Esophagus squamous epithelium (tissue), 5 donors: ENCODE measurements around the gene PKD1. TPM values are rescaled to one million over a fixed set of nuclear protein-coding genes. Genes with fewer than 3 reads are reported as not detected.
"Not testable (repeated sequence)": the region's sequence is repeated elsewhere in the genome, so short reads cannot be mapped to it uniquely, and the experiment has no call there.

Experiments
- DNase-seq: peaks from one replicate; lab custom pipeline; 2025; lab: John Stamatoyannopoulos, UW
- H3K27ac ChIP-seq, 4 donors: fragments of 200-600 bp; sonication (generic); one replicate each; pipeline ENCODE4 v1.5.1; 2016 to 2019; ENCODE audit warnings: mild to moderate bottlenecking in 1 of 4
- H3K27me3 ChIP-seq, 4 donors: fragments of 200-600 bp; sonication (generic); 1 replicate in 3 of 4; 2 replicates in 1 of 4; pipeline versions ENCODE4 v1.5.1 to v1.6.0; 2017 to 2021; ENCODE audit warnings: antibody characterized with exemption in 1 of 4
- H3K36me3 ChIP-seq, 3 donors: fragments of 200-600 bp; sonication (generic); one replicate each; pipeline ENCODE4 v1.5.1; 2016 to 2019
- H3K4me1 ChIP-seq, 3 donors: fragments of 200-600 bp; sonication (generic); one replicate each; pipeline ENCODE4 v1.5.1; 2017 to 2019
- H3K4me3 ChIP-seq, 4 donors: fragments of 200-600 bp; sonication (generic); 1 replicate in 3 of 4; 2 replicates in 1 of 4; pipeline ENCODE4 v1.5.1; 2016 to 2019; ENCODE audit warnings: mild to moderate bottlenecking in 2 of 4, moderate library complexity in 1 of 4
- H3K9me3 ChIP-seq, 3 donors: fragments of 200-600 bp; sonication (generic); one replicate each; pipeline ENCODE4 v1.5.1; 2016 to 2019
- POLR2A ChIP-seq, 4 donors: fragments of 450-650 bp; IDR thresholded peaks; one replicate each; pipeline ENCODE4 v1.6.1; 2017; ENCODE audit warnings: antibody characterized with exemption in 4 of 4, mild to moderate bottlenecking in 4 of 4, moderate library complexity in 3 of 4
- WGBS, 2 donors: methylation state at CpG; one replicate each; pipeline ENCODE4 v1.1.5; 2018; 5-methylcytosine and 5-hydroxymethylcytosine counted together
- intact Hi-C: fragments of 100-400 bp; cut with DNase I; formaldehyde crosslinking; loops from one replicate; pipeline ENCODE4 v1.15.0; 2022
- total RNA-seq, 4 donors: library from RNA; depleted of rRNA; stranded (reverse); fragments of >200 nt; gene quantifications; one replicate each; pipeline ENCODE4 v1.1.0, GENCODE V29; 2016
- donor health status: DM: yes; HTN: yes; CAD: no.

PKD1 gene
- total RNA-seq, 4 donors from 2014 or later, result 34.1 to 123 (median 64.1) TPM

GRCh38 chr16:2127630-2128280, 7.9 kb downstream of the PKD1 start:
- DNase-seq, H3K9me3 ChIP-seq, H3K27me3 ChIP-seq, H3K4me3 ChIP-seq, H3K36me3 ChIP-seq, intact Hi-C loops: not testable (repeated sequence)
- WGBS, 2 donors, result 20% methylated on average over 2 of the region's 3 CpGs; no CpG with 5 or more reads in 1 of the 2 donors
- peak overlapping the region; percentile 80 to 94 (median 94) for H3K27ac ChIP-seq
- TF ChIP-seq POLR2A (IDR thresholded peaks at IDR 0.05), result peak in 1 of 4 donors; percentile 50
- peaks cover 44 to 90% (median 62%) of the 10 kb centered on the region in 3 donors for H3K4me1 ChIP-seq

- DNase-seq, H3K9me3 ChIP-seq, H3K36me3 ChIP-seq, intact Hi-C loops, H3K27me3 ChIP-seq: not testable (repeated sequence)
- WGBS, 2 donors, result 50% methylated on average over 4 to 8 of the region's 31 CpGs
- H3K27ac ChIP-seq, result peak overlapping the region; percentile 80 to 94 (median 94)
- H3K4me1 ChIP-seq, result peaks cover 44 to 96% (median 69%) of the 10 kb centered on the region in 3 donors
- H3K4me3 ChIP-seq, result peak overlapping the region in 2 of 4 donors; percentile 10 to 58
These were observed 8.7 kb downstream of the PKD1 start for GRCh38 chr16:2126928-2127556.

- peak overlapping the region; percentile 80 to 94 (median 94) for H3K27ac ChIP-seq
- H3K36me3 ChIP-seq, H3K9me3 ChIP-seq, H3K27me3 ChIP-seq, intact Hi-C loops, DNase-seq: not testable (repeated sequence)
- WGBS, 2 donors, result 0 to 21% methylated on average over 2 to 8 of the region's 21 CpGs
- H3K4me3 ChIP-seq, result peak overlapping the region in 2 of 4 donors; percentile 10 to 58
- peak in 1 of 4 donors; percentile 36 for TF ChIP-seq POLR2A (IDR thresholded peaks at IDR 0.05)
- H3K4me1 ChIP-seq, result peaks cover 50 to 96% (median 76%) of the 10 kb centered on the region in 3 donors
These were observed 9.4 kb downstream of the PKD1 start for GRCh38 chr16:2126161-2126743.

GRCh38 chr16:2125609-2126008, 10.1 kb downstream of the PKD1 start:
- H3K27me3 ChIP-seq, DNase-seq, intact Hi-C loops, H3K9me3 ChIP-seq, H3K36me3 ChIP-seq: not testable (repeated sequence)
- 100% methylated on average over 1 of the region's 11 CpGs; no CpG with 5 or more reads in 1 of the 2 donors for WGBS, 2 donors
- Histone ChIP-seq H3K4me3 (peak overlapping the region in 3 of 4 donors; percentile 36 to 58 (median 38)), H3K27ac (peak overlapping the region; percentile 80 to 94 (median 94)), H3K4me1 (peaks cover 50 to 96% (median 81%) of the 10 kb centered on the region in 3 donors)

- H3K27ac ChIP-seq, result peak overlapping the region; percentile 80 to 94 (median 94)
- H3K4me1 ChIP-seq, result peaks cover 50 to 93% (median 73%) of the 10 kb centered on the region in 3 donors
- H3K9me3 ChIP-seq, DNase-seq, H3K36me3 ChIP-seq, H3K27me3 ChIP-seq, intact Hi-C loops: not testable (repeated sequence)
- H3K4me3 ChIP-seq, result peak overlapping the region in 3 of 4 donors; percentile 36 to 58 (median 38)
- WGBS, 2 donors, result 4 to 14% methylated on average over 4 to 9 of the region's 37 CpGs
- peak in 1 of 4 donors; percentile 22 for TF ChIP-seq POLR2A (IDR thresholded peaks at IDR 0.05)
These were observed 10.8 kb downstream of the PKD1 start for GRCh38 chr16:2124694-2125444.

- H3K4me3 ChIP-seq, result peak overlapping the region in 3 of 4 donors; percentile 36 to 58 (median 38)
- H3K9me3 ChIP-seq, H3K27me3 ChIP-seq, H3K36me3 ChIP-seq, DNase-seq, intact Hi-C loops: not testable (repeated sequence)
- H3K4me1 ChIP-seq, result peaks cover 50 to 88% (median 73%) of the 10 kb centered on the region in 3 donors
- peak overlapping the region; percentile 80 to 94 (median 94) for H3K27ac ChIP-seq
- 7% methylated on average over 3 of the region's 11 CpGs; no CpG with 5 or more reads in 1 of the 2 donors for WGBS, 2 donors
These were observed 11.4 kb downstream of the PKD1 start for GRCh38 chr16:2124377-2124693.

- DNase-seq, result not testable (repeated sequence)
These were observed 11.9 kb downstream of the PKD1 start for GRCh38 chr16:2123706-2124376.

GRCh38 chr16:2122934-2123683, 12.6 kb downstream of the PKD1 start:
- Histone ChIP-seq H3K27ac (peak overlapping the region; percentile 42 to 94 (median 94)), H3K4me1 (peaks cover 43 to 80% (median 64%) of the 10 kb centered on the region in 3 donors)
- 60% methylated on average over 1 of the region's 26 CpGs; no CpG with 5 or more reads in 1 of the 2 donors for WGBS, 2 donors
- intact Hi-C loops, H3K9me3 ChIP-seq, H3K36me3 ChIP-seq, H3K4me3 ChIP-seq, H3K27me3 ChIP-seq, DNase-seq: not testable (repeated sequence)

More at GRCh38 chr16:2123706-2124376, 11.9 kb downstream of the PKD1 start:
- H3K36me3 ChIP-seq, H3K27me3 ChIP-seq, H3K9me3 ChIP-seq, intact Hi-C loops: not testable (repeated sequence)
- Histone ChIP-seq H3K4me1 (peaks cover 49 to 85% (median 71%) of the 10 kb centered on the region in 3 donors), H3K27ac (peak overlapping the region; percentile 80 to 94 (median 94)), H3K4me3 (peak overlapping the region in 3 of 4 donors; percentile 36 to 58 (median 38))
- WGBS, 2 donors, result 40% methylated on average over 11 of the region's 27 CpGs; no CpG with 5 or more reads in 1 of the 2 donors
